CD14-positive monocyte (primary cell): ENCODE measurements around the gene ARHGEF10L. TPM values are rescaled to one million over a fixed set of nuclear protein-coding genes. Genes with fewer than 3 reads are reported as not detected.

Source experiments
- DNase-seq, 3 donors: peaks; one replicate each; pipeline ENCODE4 v3.0.0-alpha.2; 2011 to 2022
- H2AFZ ChIP-seq: 2 replicates; pipeline ENCODE4 v1.6.0; 2012; ENCODE audit warnings: mild to moderate bottlenecking, low read depth, low read length, inconsistent platforms; ENCODE audit not compliant: insufficient read depth, poor library complexity, severe bottlenecking
- H3K27ac ChIP-seq, 2 donors: 1 replicate in 1 of 2; 2 replicates in 1 of 2; pipeline ENCODE4 v1.5.1; 2012 to 2013; ENCODE audit warnings: low read length in 2 of 2, control low read depth in 1 of 2, inconsistent platforms in 1 of 2, low read depth in 1 of 2, mild to moderate bottlenecking in 1 of 2
- H3K27me3 ChIP-seq, 2 donors: one replicate each; pipeline versions ENCODE4 v1.6.0 to v1.6.1; 2011 to 2013; ENCODE audit warnings: low read length in 2 of 2; ENCODE audit not compliant: control insufficient read depth in 2 of 2, insufficient read depth in 2 of 2
- H3K36me3 ChIP-seq, 2 donors: replicated peaks in 1 of 2; 1 replicate in 1 of 2; 2 replicates in 1 of 2; pipeline versions ENCODE4 v1.5.1 to v1.6.1; 2012 to 2013; ENCODE audit warnings: low read length in 2 of 2, control low read depth in 1 of 2, inconsistent platforms in 1 of 2, mild to moderate bottlenecking in 1 of 2; ENCODE audit not compliant: insufficient read depth in 2 of 2, control insufficient read depth in 1 of 2
- H3K4me1 ChIP-seq, 2 donors: 1 replicate in 1 of 2; 2 replicates in 1 of 2; pipeline versions ENCODE4 v1.5.1 to v1.6.1; 2012 to 2013; ENCODE audit warnings: low read length in 2 of 2, control low read depth in 1 of 2, inconsistent platforms in 1 of 2, mild to moderate bottlenecking in 1 of 2, moderate library complexity in 1 of 2; ENCODE audit not compliant: insufficient read depth in 2 of 2, control insufficient read depth in 1 of 2
- H3K4me2 ChIP-seq: replicated peaks from 2 replicates; pipeline ENCODE3; 2012; ENCODE audit warnings: low read length, moderate library complexity, mild to moderate bottlenecking; ENCODE audit not compliant: poor library complexity, severe bottlenecking; ENCODE audit errors: extremely low read depth
- H3K4me3 ChIP-seq, 3 experiments: fragments of 200-600 bp in 1 of 3; sonication (generic) in 1 of 3; replicated peaks in 1 of 3; 1 replicate in 2 of 3; 2 replicates in 1 of 3; pipeline ENCODE4 v1.5.1; 2011 to 2013; ENCODE audit warnings: low read length in 3 of 3, mild to moderate bottlenecking in 3 of 3, control low read depth in 2 of 3, low read depth in 2 of 3, inconsistent platforms in 1 of 3, moderate library complexity in 1 of 3
- H3K79me2 ChIP-seq: 2 replicates; pipeline ENCODE4 v1.6.0; 2012; ENCODE audit warnings: mild to moderate bottlenecking, control low read depth, inconsistent platforms, low read length, moderate library complexity; ENCODE audit not compliant: insufficient read depth
- H3K9ac ChIP-seq: 2 replicates; pipeline ENCODE4 v1.6.0; 2017; ENCODE audit warnings: low read length, mild to moderate bottlenecking; ENCODE audit not compliant: insufficient read depth, poor library complexity, severe bottlenecking
- H3K9me3 ChIP-seq, 2 donors: replicated peaks in 1 of 2; 1 replicate in 1 of 2; 2 replicates in 1 of 2; pipeline versions ENCODE4 v1.5.1 to v1.6.1; 2012 to 2013; ENCODE audit warnings: low read length in 2 of 2, control low read depth in 1 of 2; ENCODE audit not compliant: control insufficient read depth in 1 of 2, insufficient read depth in 1 of 2
- H4K20me1 ChIP-seq: 2 replicates; pipeline ENCODE4 v1.6.0; 2012; ENCODE audit warnings: mild to moderate bottlenecking, low read length, control low read depth, moderate library complexity; ENCODE audit not compliant: insufficient read depth
- H3K27ac Mint-ChIP-seq, 7 donors: one replicate each; pipeline ENCODE4 v1.8.0; 2020; ENCODE audit warnings: mild to moderate bottlenecking in 7 of 7, mixed read lengths in 7 of 7, moderate library complexity in 6 of 7, inconsistent platforms in 2 of 7
- H3K27me3 Mint-ChIP-seq, 3 donors: one replicate each; pipeline ENCODE4 v1.8.0; 2021 to 2022; ENCODE audit warnings: low read depth in 3 of 3, mild to moderate bottlenecking in 3 of 3, mixed read lengths in 3 of 3, moderate library complexity in 3 of 3, inconsistent platforms in 1 of 3
- H3K36me3 Mint-ChIP-seq, 2 donors: one replicate each; pipeline ENCODE4 v1.8.0; 2020; ENCODE audit warnings: mixed read lengths in 2 of 2, inconsistent platforms in 1 of 2, mild to moderate bottlenecking in 1 of 2
- H3K4me1 Mint-ChIP-seq: one replicate; pipeline ENCODE4 v1.8.0; 2020; ENCODE audit warnings: mild to moderate bottlenecking, mixed read lengths
- H3K4me3 Mint-ChIP-seq, 2 donors: one replicate each; pipeline ENCODE4 v1.8.0; 2020; ENCODE audit warnings: mild to moderate bottlenecking in 2 of 2, mixed read lengths in 2 of 2, moderate library complexity in 1 of 2
- H3K9me3 Mint-ChIP-seq, 7 donors: one replicate each; pipeline ENCODE4 v1.8.0; 2020 to 2022; ENCODE audit warnings: mixed read lengths in 7 of 7, mild to moderate bottlenecking in 6 of 7, moderate library complexity in 6 of 7, inconsistent platforms in 2 of 7
- CTCF ChIP-seq: fragments of 200-600 bp; IDR thresholded peaks from one replicate; pipeline ENCODE4 v1.8.0; 2022; ENCODE audit warnings: antibody characterized with exemption, mild to moderate bottlenecking
- WGBS: methylation state at CpG from one replicate; pipeline ENCODE4 v1.1.5; 2013; ENCODE audit warnings: missing lambda C conversion rate; ENCODE audit not compliant: insufficient coverage; 5-methylcytosine and 5-hydroxymethylcytosine counted together
- intact Hi-C, 2 donors: fragments of 100-400 bp; cut with micrococcal nuclease; formaldehyde crosslinking; loops; one replicate each; pipeline versions ENCODE4 v1.15.0 to v1.15.1; 2023
- polyA plus RNA-seq, 3 donors: library from polyadenylated mRNA; depleted of rRNA in 1 of 3; unstranded in 2 of 3; stranded (reverse) in 1 of 3; fragments of 300-500 nt in 2 of 3; fragments of >200 nt in 1 of 3; fragmentation: Illumina TruSeq in 2 of 3; gene quantifications; 1 replicate in 2 of 3; 2 replicates in 1 of 3; pipeline ENCODE4 v1.2.3, GENCODE V29; 2012 to 2021

The ARHGEF10L gene
- polyA plus RNA-seq, 3 donors, result 20.7 to 95.7 (median 23.7) TPM

- Histone ChIP-seq H3K9me3 (no peaks in the 10 kb centered on the region), H3K27me3 (no peaks in the 10 kb centered on the region), H4K20me1 (no peaks in the 10 kb centered on the region), H2AFZ (no peak overlapping the region), H3K4me1 (no peaks in the 10 kb centered on the region), H3K4me3 (no peak overlapping the region), H3K36me3 (no peaks in the 10 kb centered on the region), H3K9ac (no peak overlapping the region), H3K4me2 (no peak overlapping the region), H3K79me2 (no peaks in the 10 kb centered on the region), H3K27ac (no peak overlapping the region)
- Mint-ChIP-seq H3K9me3 (peaks cover 0 to 5% (median under 1%) of the 10 kb centered on the region in 7 donors), H3K27ac (no peak overlapping the region), H3K4me1 (no peaks in the 10 kb centered on the region), H3K27me3 (peaks cover 0 to 16% (median 14%) of the 10 kb centered on the region in 3 donors), H3K36me3 (no peaks in the 10 kb centered on the region), H3K4me3 (no peak overlapping the region)
- no peak for TF ChIP-seq CTCF
- DNase-seq, result no peak
- WGBS, result 100% methylated on average over 1 of the region's 10 CpGs
- intact Hi-C loops, result no loop called here
These were observed 166.9 kb downstream of the ARHGEF10L start for GRCh38 chr1:17706445-17706844.

GRCh38 chr1:17709981-17710380, 170.5 kb downstream of the ARHGEF10L start:
- Histone ChIP-seq H2AFZ (no peak overlapping the region), H3K4me3 (no peak overlapping the region), H3K79me2 (no peaks in the 10 kb centered on the region), H4K20me1 (no peaks in the 10 kb centered on the region), H3K9ac (no peak overlapping the region), H3K36me3 (no peaks in the 10 kb centered on the region), H3K4me2 (no peak overlapping the region), H3K4me1 (no peaks in the 10 kb centered on the region), H3K27me3 (no peaks in the 10 kb centered on the region), H3K9me3 (no peaks in the 10 kb centered on the region), H3K27ac (no peak overlapping the region)
- H3K27ac Mint-ChIP-seq, result no peak overlapping the region
- no peak overlapping the region for H3K4me3 Mint-ChIP-seq
- TF ChIP-seq CTCF, result no peak
- no peaks in the 10 kb centered on the region for H3K4me1 Mint-ChIP-seq
- DNase-seq, result no peak
- intact Hi-C loops, result no loop called here
- WGBS, result 83% methylated on average over 1 of the region's 3 CpGs
- peaks cover 0 to 5% (median 2%) of the 10 kb centered on the region in 7 donors for H3K9me3 Mint-ChIP-seq
- peaks cover 3 to 16% (median 13%) of the 10 kb centered on the region in 3 donors for H3K27me3 Mint-ChIP-seq
- no peaks in the 10 kb centered on the region for H3K36me3 Mint-ChIP-seq
